Epithelial cell of esophagus (primary cell): ENCODE measurements around the gene ALDOC.
A peak's percentile ranks its signal among the peaks of the same experiment; 100 is the strongest.

ENCODE experiments used
- DNase-seq: peaks from one replicate; pipeline ENCODE4 v3.0.0; 2010; ENCODE audit warnings: low read depth
- H3K4me3 ChIP-seq: 2 replicates; pipeline ENCODE4 v1.5.1; 2011; ENCODE audit warnings: mild to moderate bottlenecking, low read length, control low read depth
- CTCF ChIP-seq: IDR thresholded peaks from 2 replicates; pipeline ENCODE4 v1.5.1; 2011; ENCODE audit warnings: low read depth, mild to moderate bottlenecking, low read length, control low read depth, inconsistent platforms; ENCODE audit not compliant: insufficient read depth; ENCODE audit errors: missing control alignments

Gene ALDOC

DNA sequence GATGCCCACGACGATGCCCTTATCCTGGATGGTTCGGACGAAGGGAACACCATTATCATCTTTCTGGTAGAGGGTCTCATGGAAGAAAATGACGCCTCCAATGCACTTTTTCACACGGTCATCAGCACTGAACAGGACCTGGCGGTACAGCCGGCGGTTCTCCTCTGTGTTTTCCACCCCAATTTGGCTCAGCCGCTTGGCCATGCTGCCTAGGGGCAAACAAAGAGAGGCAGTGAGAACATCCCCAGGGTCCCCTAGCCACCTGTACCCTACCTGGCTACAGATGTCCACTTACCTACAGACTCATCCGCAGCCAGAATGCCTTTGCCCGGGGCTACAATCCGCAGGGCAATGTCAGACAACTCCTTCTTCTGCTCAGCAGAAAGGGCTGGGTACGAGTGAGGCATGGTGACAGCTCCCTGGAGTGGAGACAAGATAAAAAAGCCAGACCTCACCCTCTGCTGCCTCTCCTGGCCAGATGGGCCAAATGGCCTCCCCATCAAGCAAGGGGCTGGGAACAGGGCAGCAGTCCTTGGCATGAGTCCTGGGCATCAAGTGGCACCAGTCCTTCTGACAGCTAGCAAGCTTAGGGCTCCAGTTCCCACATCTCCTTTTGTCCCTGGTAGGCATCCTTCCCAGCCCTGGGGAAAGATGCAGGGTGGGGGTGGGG, 1.4 kb downstream of the ALDOC start:
- no peak for DNase-seq
- no peak overlapping the region for H3K4me3 ChIP-seq
- TF ChIP-seq CTCF = no peak

- TF ChIP-seq CTCF = peak; percentile 25
- no peak overlapping the region for H3K4me3 ChIP-seq
- no peak for DNase-seq
Observed at GRCh38 chr17:28574526-28574925, 2.2 kb downstream of the ALDOC start.

DNA sequence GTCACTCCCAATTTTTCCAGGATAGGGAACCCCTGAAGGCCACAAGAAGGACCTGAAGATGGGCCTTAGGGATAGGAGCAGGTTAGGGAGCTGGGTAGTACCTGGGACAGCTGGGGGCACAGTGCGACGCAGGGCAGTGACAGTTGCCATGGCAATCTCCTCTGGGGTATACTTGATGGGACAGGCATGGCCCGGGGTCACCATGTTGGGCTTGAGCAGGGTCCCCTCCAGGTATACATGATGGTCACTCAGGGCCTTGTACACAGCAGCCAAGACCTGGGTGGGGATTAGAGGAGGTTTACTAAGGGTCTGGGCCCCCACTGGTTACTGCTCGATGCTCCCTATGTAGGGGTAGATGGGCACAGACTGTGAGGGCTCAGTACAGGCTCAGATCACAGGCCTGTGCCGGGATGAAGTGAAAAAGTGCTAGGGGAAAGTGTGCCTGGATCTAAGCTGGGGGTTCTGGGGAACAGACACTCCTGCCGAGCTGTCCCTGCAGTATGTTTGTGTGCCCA, 2.7 kb downstream of the ALDOC start:
- DNase-seq = no peak
- H3K4me3 ChIP-seq = no peak overlapping the region
- TF ChIP-seq CTCF = no peak

- H3K4me3 ChIP-seq = no peak overlapping the region
- TF ChIP-seq CTCF = no peak
- DNase-seq = no peak
Observed at GRCh38 chr17:28573521-28573920, 3.2 kb downstream of the ALDOC start.

DNA sequence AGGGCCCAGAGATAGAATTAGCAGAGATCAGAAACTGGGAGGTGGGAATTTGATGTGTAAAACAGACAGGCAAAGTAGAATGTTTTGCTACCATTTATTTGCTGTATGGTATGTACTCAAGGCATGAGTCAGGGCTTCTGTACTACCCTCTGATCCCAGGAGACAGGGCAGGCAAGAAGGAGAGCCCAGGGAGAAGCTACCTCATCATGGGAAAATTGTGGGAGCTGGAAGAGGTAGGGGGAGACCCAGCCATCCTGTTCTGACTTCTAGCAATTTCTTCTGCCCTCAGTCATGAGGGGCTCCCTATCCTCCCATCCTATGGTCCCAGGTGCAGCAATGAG, 3.7 kb downstream of the ALDOC start:
- DNase-seq = no peak
- TF ChIP-seq CTCF = no peak
- no peak overlapping the region for H3K4me3 ChIP-seq

GRCh38 chr17:28572259-28573039, 4.2 kb downstream of the ALDOC start:
- DNase-seq = no peak
- no peak overlapping the region for H3K4me3 ChIP-seq
- no peak for TF ChIP-seq CTCF
